HepG2 (cell line): ENCODE results near the gene BLCAP. TPM values are rescaled to one million over a fixed set of nuclear protein-coding genes. Genes with fewer than 3 reads are reported as not detected.

Experiments
- ATAC-seq: fragments of 200-7000 bp; cut with Tn5 transposase; 3 replicates; pipeline ENCODE4 v1.9.1; 2020; ENCODE audit warnings: mild to moderate bottlenecking, moderate library complexity
- BruUV-seq: library from RNA; stranded (reverse); fragments of 400-500 nt; replicated peaks from 2 replicates; lab custom pipeline; 2021; lab: Mats Ljungman, UMichigan
- CTCF ChIA-PET: fragments of 300-600 bp; formaldehyde crosslinking; extraction: SDS; loops from one replicate; lab custom pipeline; 2021; ENCODE audit warnings: low total read pairs, inconsistent platforms, low intra/inter-chr PET ratio; lab: Yijun Ruan, JAX
- POLR2A ChIA-PET: fragments of 350-600 bp; sonication (Branson Sonifier 250); formaldehyde crosslinking; loops from one replicate; lab custom pipeline; 2020; ENCODE audit warnings: antibody characterized with exemption, inconsistent platforms; lab: Yijun Ruan, JAX
- DNase-seq: peaks from one replicate; pipeline ENCODE4 v3.0.0-alpha.2; 2015; ENCODE audit warnings: low spot score
- FAIRE-seq: peaks from 3 replicates; lab custom pipeline; 2011; peaks lifted over from hg19 to GRCh38; lab: Jason Lieb, UNC
- H2AFZ ChIP-seq: one replicate; pipeline ENCODE4 v1.6.1; 2011; ENCODE audit warnings: low read length, inconsistent platforms
- H3K27ac ChIP-seq: fragments of 300-600 bp; 3 replicates; pipeline ENCODE4 v1.8.0; 2011; ENCODE audit warnings: mixed run types, mild to moderate bottlenecking, mixed read lengths, low read length, inconsistent platforms; ENCODE audit not compliant: insufficient read depth; ENCODE audit errors: extremely low read length
- H3K27me3 ChIP-seq, 2 experiments: fragments of 200-600 bp in 1 of 2; 2 replicates in 1 of 2; 3 replicates in 1 of 2; pipeline versions ENCODE4 v1.6.0 to v1.8.0; 2011; ENCODE audit warnings: low read length in 2 of 2, mild to moderate bottlenecking in 2 of 2, moderate library complexity in 2 of 2, inconsistent platforms in 1 of 2; ENCODE audit not compliant: insufficient read depth in 2 of 2, control insufficient read depth in 1 of 2
- H3K36me3 ChIP-seq, 2 experiments: fragments of 200-600 bp in 1 of 2; replicated peaks in 1 of 2; 2 replicates in 1 of 2; 3 replicates in 1 of 2; pipeline versions ENCODE4 v1.5.1 to v1.8.0; 2011; ENCODE audit warnings: low read length in 2 of 2, inconsistent platforms in 1 of 2; ENCODE audit not compliant: insufficient read depth in 2 of 2, control insufficient read depth in 1 of 2
- H3K4me1 ChIP-seq: 2 replicates; pipeline ENCODE4 v1.5.1; 2012; ENCODE audit warnings: low read length, inconsistent platforms; ENCODE audit not compliant: insufficient read depth
- H3K4me2 ChIP-seq: 2 replicates; pipeline ENCODE4 v1.6.0; 2011; ENCODE audit warnings: low read depth, low read length, inconsistent platforms
- H3K4me3 ChIP-seq, 3 experiments: fragments of 200-600 bp in 1 of 3; sonication (generic), shearing (Covaris generic) in 1 of 3; replicated peaks in 1 of 3; 2 replicates each; pipeline ENCODE4 v1.5.1; 2011 to 2016; ENCODE audit warnings: low read length in 3 of 3, inconsistent platforms in 2 of 3, low read depth in 2 of 3, mild to moderate bottlenecking in 2 of 3, control low read depth in 1 of 3, mixed read lengths in 1 of 3; ENCODE audit not compliant: insufficient read depth in 1 of 3
- H3K79me2 ChIP-seq: one replicate; pipeline ENCODE4 v1.6.1; 2011; ENCODE audit warnings: low read length, inconsistent platforms; ENCODE audit not compliant: insufficient read depth
- H3K9ac ChIP-seq: 2 replicates; pipeline ENCODE4 v1.6.0; 2011; ENCODE audit warnings: mild to moderate bottlenecking, low read depth, low read length, inconsistent platforms; ENCODE audit not compliant: insufficient read depth
- H3K9me3 ChIP-seq: 2 replicates; pipeline ENCODE4 v1.5.1; 2012; ENCODE audit warnings: mild to moderate bottlenecking, low read length
- H4K20me1 ChIP-seq: 2 replicates; pipeline ENCODE4 v1.6.0; 2011; ENCODE audit warnings: inconsistent platforms, mild to moderate bottlenecking, low read length, moderate library complexity; ENCODE audit not compliant: insufficient read depth
- ETS1 ChIP-seq: sonication (generic); formaldehyde crosslinking; IDR thresholded peaks from 2 replicates; pipeline ENCODE4 v1.4.0; 2020; ENCODE audit warnings: missing genetic modification reagents
- GABPA ChIP-seq, 2 experiments: IDR thresholded peaks; 2 replicates each; pipeline ENCODE4 v1.6.1; 2011 to 2016; ENCODE audit warnings: low read depth in 2 of 2, low read length in 1 of 2, missing biosample characterization in 1 of 2, missing genetic modification characterization in 1 of 2
- HMGA1 ChIP-seq: sonication (generic); formaldehyde crosslinking; conservative IDR thresholded peaks from 2 replicates; pipeline ENCODE4 v1.4.0; 2020; ENCODE audit warnings: missing genetic modification reagents
- HNF1B ChIP-seq: sonication (generic); formaldehyde crosslinking; IDR thresholded peaks from 2 replicates; pipeline ENCODE4 v1.5.1; 2020; ENCODE audit warnings: mild to moderate bottlenecking, moderate library complexity, missing genetic modification reagents
- HNRNPUL1 ChIP-seq: fragments of 200-400 bp; formaldehyde crosslinking; IDR thresholded peaks from 2 replicates; pipeline ENCODE4 v1.6.1; 2017; ENCODE audit warnings: low read depth, mild to moderate bottlenecking, low read length, moderate library complexity
- KLF6 ChIP-seq: IDR thresholded peaks from 2 replicates; pipeline ENCODE4 v1.8.0; 2016; ENCODE audit warnings: missing biosample characterization, missing genetic modification reagents
- MIXL1 ChIP-seq: IDR thresholded peaks from 2 replicates; pipeline ENCODE4 v1.6.1; 2016
- MTF1 ChIP-seq: sonication (generic); formaldehyde crosslinking; IDR thresholded peaks from 2 replicates; pipeline ENCODE4 v1.5.0; 2020; ENCODE audit warnings: missing genetic modification reagents
- MXD4 ChIP-seq: IDR thresholded peaks from 2 replicates; pipeline ENCODE4 v1.6.1; 2016; ENCODE audit warnings: mild to moderate bottlenecking, missing biosample characterization, missing genetic modification reagents
- NFKB2 ChIP-seq: sonication (generic); formaldehyde crosslinking; IDR thresholded peaks from 2 replicates; pipeline ENCODE4 v1.4.0; 2020; ENCODE audit warnings: missing genetic modification reagents, borderline replicate concordance
- NR2F2 ChIP-seq: IDR thresholded peaks from 2 replicates; pipeline ENCODE4 v1.6.1; 2012; ENCODE audit warnings: low read depth, inconsistent platforms, borderline replicate concordance
- RXRA ChIP-seq: sonication (generic); formaldehyde crosslinking; IDR thresholded peaks from 2 replicates; pipeline ENCODE4 v1.5.1; 2020; ENCODE audit warnings: missing genetic modification reagents
- SCMH1 ChIP-seq: sonication (generic); formaldehyde crosslinking; IDR thresholded peaks from 2 replicates; pipeline ENCODE4 v1.9.0; 2021; ENCODE audit warnings: missing genetic modification reagents, mild to moderate bottlenecking, borderline replicate concordance
- TEAD3 ChIP-seq: optimal IDR thresholded peaks from 2 replicates; pipeline ENCODE3; 2016; ENCODE audit warnings: borderline replicate concordance
- ZNF619 ChIP-seq: sonication (generic); formaldehyde crosslinking; IDR thresholded peaks from 2 replicates; pipeline ENCODE4 v1.4.0; 2020; ENCODE audit warnings: mild to moderate bottlenecking, missing genetic modification reagents
- ZNF709 ChIP-seq: sonication (generic); formaldehyde crosslinking; IDR thresholded peaks from 2 replicates; pipeline ENCODE4 v1.5.0; 2020; ENCODE audit warnings: mild to moderate bottlenecking, missing genetic modification reagents
- ZNF841 ChIP-seq: sonication (generic); formaldehyde crosslinking; IDR thresholded peaks from 2 replicates; pipeline ENCODE4 v1.8.1; 2023; ENCODE audit warnings: missing genetic modification reagents, borderline replicate concordance
- WGBS: methylation state at CpG from one replicate; pipeline ENCODE4 v1.1.6; 2017; ENCODE audit warnings: low lambda C conversion rate; 5-methylcytosine and 5-hydroxymethylcytosine counted together
- in situ Hi-C: cut with HindIII; loops from 2 replicates; pipeline ENCODE4 v1.10.0; 2017; ENCODE audit warnings: low pct_unique_long_range_greater_than_20kb; ENCODE audit not compliant: extremely low pct_ligation_motif_present
- intact Hi-C: fragments of 100-400 bp; cut with micrococcal nuclease; formaldehyde crosslinking; loops from one replicate; pipeline ENCODE4 v1.10.0; 2022; ENCODE audit not compliant: unreplicated experiment
- polyA plus RNA-seq, 8 experiments: library from polyadenylated mRNA; depleted of rRNA in 3 of 8; stranded (reverse) in 7 of 8; unstranded in 1 of 8; fragments of >200 nt; fragmentation: Illumina TruSeq in 4 of 8; extraction: Trizol in 4 of 8; gene quantifications; 2 replicates each; pipeline versions ENCODE4 v1.2.1 to v1.2.3, GENCODE V29; 2011 to 2016; ENCODE audit warnings: low read depth in 4 of 8, missing spikeins in 1 of 8, mixed read lengths in 1 of 8; ENCODE audit not compliant: insufficient read depth in 1 of 8
- total RNA-seq, 5 experiments: library from RNA; depleted of rRNA; stranded (reverse); fragments of >200 nt; fragmentation: Illumina TruSeq; extraction: Trizol; gene quantifications; 2 replicates each; pipeline ENCODE4 v1.2.3, GENCODE V29; 2016; ENCODE audit warnings: low read depth in 1 of 5
- TF ChIP-seq, protein P1 (sequence below): sonication (generic); formaldehyde crosslinking; IDR thresholded peaks from 2 replicates; pipeline ENCODE4 v1.5.1; 2020; ENCODE audit warnings: mild to moderate bottlenecking, missing genetic modification reagents, moderate library complexity
- TF ChIP-seq, protein P2 (sequence below): sonication (generic); formaldehyde crosslinking; IDR thresholded peaks from 2 replicates; pipeline ENCODE4 v1.5.0; 2020; ENCODE audit warnings: missing genetic modification reagents, mild to moderate bottlenecking, borderline replicate concordance

The BLCAP gene
- total and polyA plus RNA-seq, 2 of the 13 experiments (the other 11 are each of a cell fraction or from before 2014, with no cell fraction given): 52.4 to 86.8 TPM

GRCh38 chr20:37556538-37556937, 28.9 kb upstream of the BLCAP start:
- no peak for ATAC-seq
- in situ Hi-C loops (loop anchor here (25.0 kb wide), 1 partner anchor 656 kb away; no protein-coding TSS in a partner anchor), intact Hi-C loops (no loop called here)
- Histone ChIP-seq H3K79me2 (no peaks in the 10 kb centered on the region), H2AFZ (no peak overlapping the region), H3K4me3 (no peak overlapping the region), H4K20me1 (no peaks in the 10 kb centered on the region), H3K27me3 (peaks cover 2 to 12% of the 10 kb centered on the region in 2 experiments; a peak in 3 of 5 replicates), H3K9ac (no peak overlapping the region), H3K27ac (no peak overlapping the region), H3K4me1 (no peaks in the 10 kb centered on the region), H3K36me3 (no peaks in the 10 kb centered on the region), H3K4me2 (no peak overlapping the region), H3K9me3 (no peaks in the 10 kb centered on the region)
- DNase-seq: no peak
- no peak for TF ChIP-seq GABPA (IDR thresholded peaks at IDR 0.05; ENCODE audit: low read depth, low read length)
- TF ChIP-seq GABPA (CRISPR knock-in tag; IDR thresholded peaks at IDR 0.05; ENCODE audit: low read depth): no peak
- TF ChIP-seq ZNF709 (CRISPR knock-in tag): no peak
- no peak for TF ChIP-seq MTF1 (CRISPR knock-in tag)
- no peak for TF ChIP-seq ZNF619 (CRISPR knock-in tag)
- no peak for TF ChIP-seq HMGA1 (CRISPR knock-in tag)
- TF ChIP-seq NFKB2 (CRISPR knock-in tag): no peak
- TF ChIP-seq HNRNPUL1: no peak
- TF ChIP-seq HNF1B (CRISPR knock-in tag): no peak
- TF ChIP-seq KLF6 (CRISPR knock-in tag): no peak
- no peak for TF ChIP-seq TEAD3 (CRISPR knock-in tag)
- TF ChIP-seq NR2F2: no peak
- no peak for TF ChIP-seq RXRA (CRISPR knock-in tag)
- TF ChIP-seq, protein P1, sequence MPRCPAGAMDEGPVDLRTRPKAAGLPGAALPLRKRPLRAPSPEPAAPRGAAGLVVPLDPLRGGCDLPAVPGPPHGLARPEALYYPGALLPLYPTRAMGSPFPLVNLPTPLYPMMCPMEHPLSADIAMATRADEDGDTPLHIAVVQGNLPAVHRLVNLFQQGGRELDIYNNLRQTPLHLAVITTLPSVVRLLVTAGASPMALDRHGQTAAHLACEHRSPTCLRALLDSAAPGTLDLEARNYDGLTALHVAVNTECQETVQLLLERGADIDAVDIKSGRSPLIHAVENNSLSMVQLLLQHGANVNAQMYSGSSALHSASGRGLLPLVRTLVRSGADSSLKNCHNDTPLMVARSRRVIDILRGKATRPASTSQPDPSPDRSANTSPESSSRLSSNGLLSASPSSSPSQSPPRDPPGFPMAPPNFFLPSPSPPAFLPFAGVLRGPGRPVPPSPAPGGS (CRISPR knock-in tag): no peak
- no peak for TF ChIP-seq ZNF841 (CRISPR knock-in tag)
- no peak for TF ChIP-seq MIXL1 (CRISPR knock-in tag)
- TF ChIP-seq, protein P2, sequence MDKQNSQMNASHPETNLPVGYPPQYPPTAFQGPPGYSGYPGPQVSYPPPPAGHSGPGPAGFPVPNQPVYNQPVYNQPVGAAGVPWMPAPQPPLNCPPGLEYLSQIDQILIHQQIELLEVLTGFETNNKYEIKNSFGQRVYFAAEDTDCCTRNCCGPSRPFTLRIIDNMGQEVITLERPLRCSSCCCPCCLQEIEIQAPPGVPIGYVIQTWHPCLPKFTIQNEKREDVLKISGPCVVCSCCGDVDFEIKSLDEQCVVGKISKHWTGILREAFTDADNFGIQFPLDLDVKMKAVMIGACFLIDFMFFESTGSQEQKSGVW (CRISPR knock-in tag): no peak
- TF ChIP-seq ETS1: no peak
- TF ChIP-seq MXD4 (CRISPR knock-in tag): no peak
- TF ChIP-seq SCMH1 (CRISPR knock-in tag): no peak
- WGBS: 46% methylated on average over 6 of the region's 6 CpGs
- CTCF ChIA-PET: no interaction called here
- no TSS peak for BruUV-seq
- POLR2A ChIA-PET: no interaction called here
- FAIRE-seq: no peak
